Spleen (tissue), 11 donors: ENCODE results near the gene EDA2R. TPM values are rescaled to one million over a fixed set of nuclear protein-coding genes. Genes with fewer than 3 reads are reported as not detected.

Source experiments
- DNase-seq: peaks from one replicate; pipeline ENCODE4 v3.0.0-alpha.2; 2020
- H3K27ac ChIP-seq, 8 donors: fragments of 200-600 bp; sonication (generic) in 7 of 8; 1 replicate in 4 of 8; 2 replicates in 4 of 8; pipeline versions ENCODE4 v1.5.0 to v1.8.0; 2016 to 2021; ENCODE audit warnings: inconsistent platforms in 4 of 8, mild to moderate bottlenecking in 4 of 8, moderate library complexity in 1 of 8
- H3K27me3 ChIP-seq, 7 donors: fragments of 200-600 bp; sonication (generic) in 6 of 7; replicated peaks in 1 of 7; 1 replicate in 4 of 7; 2 replicates in 3 of 7; pipeline versions ENCODE4 v1.5.0 to v1.8.0; 2016 to 2021; ENCODE audit warnings: inconsistent platforms in 3 of 7, mild to moderate bottlenecking in 1 of 7
- H3K36me3 ChIP-seq, 6 donors: fragments of 200-600 bp; sonication (generic) in 5 of 6; 1 replicate in 4 of 6; 2 replicates in 2 of 6; pipeline versions ENCODE4 v1.5.0 to v1.8.0; 2016 to 2021; ENCODE audit warnings: inconsistent platforms in 2 of 6
- H3K4me1 ChIP-seq, 6 donors: fragments of 200-600 bp; sonication (generic) in 5 of 6; 1 replicate in 3 of 6; 2 replicates in 3 of 6; pipeline versions ENCODE4 v1.5.0 to v1.8.0; 2016 to 2021; ENCODE audit warnings: inconsistent platforms in 3 of 6
- H3K4me3 ChIP-seq, 8 donors: fragments of 200-600 bp; sonication (generic) in 7 of 8; 1 replicate in 4 of 8; 2 replicates in 4 of 8; pipeline versions ENCODE4 v1.5.0 to v1.8.0; 2016 to 2021; ENCODE audit warnings: inconsistent platforms in 4 of 8, mild to moderate bottlenecking in 4 of 8, moderate library complexity in 2 of 8
- H3K9me3 ChIP-seq, 8 donors: fragments of 200-600 bp; sonication (generic) in 7 of 8; 1 replicate in 4 of 8; 2 replicates in 4 of 8; pipeline versions ENCODE4 v1.5.0 to v1.8.0; 2016 to 2021; ENCODE audit warnings: inconsistent platforms in 4 of 8
- POLR2A ChIP-seq, 3 donors: fragments of 450-650 bp; IDR thresholded peaks; one replicate each; pipeline ENCODE4 v1.5.1; 2017; ENCODE audit warnings: antibody characterized with exemption in 3 of 3, mild to moderate bottlenecking in 1 of 3
- POLR2AphosphoS5 ChIP-seq, 3 donors: sonication (generic); formaldehyde crosslinking; IDR thresholded peaks; one replicate each; pipeline ENCODE4 v1.5.1; 2017; ENCODE audit warnings: antibody characterized with exemption in 3 of 3
- WGBS, 5 donors: extraction: QIAGEN DNeasy Blood & Tissue Kit in 3 of 5; methylation state at CpG; one replicate each; pipeline versions ENCODE4 v1.1.5 to v1.1.7; 2013 to 2018; 5-methylcytosine and 5-hydroxymethylcytosine counted together
- intact Hi-C: fragments of 100-400 bp; cut with DNase I; formaldehyde crosslinking; loops from one replicate; pipeline ENCODE4 v1.15.0; 2023; ENCODE audit warnings: low total_unique reads
- polyA plus RNA-seq, 3 donors: library from polyadenylated mRNA; stranded (reverse); fragments of 200-250 nt; gene quantifications; one replicate each; pipeline ENCODE4 v1.2.1, GENCODE V29; 2013
- total RNA-seq, 7 donors: library from RNA; depleted of rRNA in 3 of 7; stranded (reverse); fragments of >200 nt in 3 of 7; fragmentation: NEBNext Ultra II Directional in 4 of 7; extraction: Animal tissue kit (Norgen Biotek cat#: 25700) in 4 of 7; gene quantifications; one replicate each; pipeline versions ENCODE4 v1.1.0 to v1.2.1, GENCODE V29; 2016 to 2021
- TF ChIP-seq, protein P1 (sequence below), 11 experiments: fragments of 200-600 bp in 7 of 11; fragments of 450-650 bp in 4 of 11; sonication (generic) in 4 of 11; IDR thresholded peaks in 8 of 11; conservative IDR thresholded peaks in 3 of 11; 1 replicate in 7 of 11; 2 replicates in 4 of 11; pipeline versions ENCODE4 v1.4.0 to v1.8.0; 2016 to 2021; ENCODE audit warnings: antibody characterized with exemption in 11 of 11, inconsistent platforms in 4 of 11, mild to moderate bottlenecking in 1 of 11
- donor health status: healthy with polysubstance abuse.
- donor health status: DM: no; HTN: no; CAD: no; lungs with moderate emphysema.
- donor health status: DM: no; HTN: no; CAD: no.
- donor health status: Bipolar disorder and iron deficiency.
- donor health status: healthy.
- donor health status: DM: no; HTN: no; CAD: no.
- donor health status: DM: yes; HTN: yes; CAD: no.

Gene EDA2R
- total and polyA plus RNA-seq, 10 donors = 0.21 to 2.7 (median 0.91) TPM

DNA sequence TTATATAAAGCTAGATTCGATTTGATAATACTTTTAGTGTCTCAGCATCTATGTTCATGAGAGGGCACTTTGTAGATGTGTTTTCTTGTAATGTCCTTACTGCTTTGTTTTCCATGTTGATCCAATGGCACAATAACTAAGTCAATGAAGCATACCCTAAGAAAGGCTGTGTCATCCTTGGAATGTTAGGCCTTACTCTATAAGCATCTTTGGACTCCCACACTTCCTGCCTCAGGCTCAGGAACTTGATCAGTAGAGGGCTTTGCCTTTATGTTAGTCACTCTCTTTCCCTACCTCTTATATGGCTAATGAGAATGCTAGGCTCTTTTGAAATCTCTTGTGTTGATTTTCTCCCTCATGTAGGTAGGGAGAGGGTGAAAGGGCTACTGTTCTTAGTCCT is 33.2 kb upstream of the EDA2R start:
- WGBS, 5 donors = 51 to 88% (median 82%) methylated on average over 1 of the region's 1 CpG
- no peak overlapping the region for H3K27ac ChIP-seq

GRCh38 chrX:66654411-66654810 is 15.5 kb upstream of the EDA2R start:
- Histone ChIP-seq H3K4me3 (no peak overlapping the region), H3K27me3 (peaks cover 0 to 18% (median 0%) of the 10 kb centered on the region in 7 donors), H3K36me3 (no peaks in the 10 kb centered on the region), H3K9me3 (no peaks in the 10 kb centered on the region), H3K4me1 (no peaks in the 10 kb centered on the region), H3K27ac (no peak overlapping the region)
- DNase-seq = no peak
- intact Hi-C loops = no loop called here
- no peak for TF ChIP-seq POLR2AphosphoS5 (IDR thresholded peaks at IDR 0.05)
- no peak for TF ChIP-seq POLR2A (IDR thresholded peaks at IDR 0.05)
- TF ChIP-seq, protein P1, sequence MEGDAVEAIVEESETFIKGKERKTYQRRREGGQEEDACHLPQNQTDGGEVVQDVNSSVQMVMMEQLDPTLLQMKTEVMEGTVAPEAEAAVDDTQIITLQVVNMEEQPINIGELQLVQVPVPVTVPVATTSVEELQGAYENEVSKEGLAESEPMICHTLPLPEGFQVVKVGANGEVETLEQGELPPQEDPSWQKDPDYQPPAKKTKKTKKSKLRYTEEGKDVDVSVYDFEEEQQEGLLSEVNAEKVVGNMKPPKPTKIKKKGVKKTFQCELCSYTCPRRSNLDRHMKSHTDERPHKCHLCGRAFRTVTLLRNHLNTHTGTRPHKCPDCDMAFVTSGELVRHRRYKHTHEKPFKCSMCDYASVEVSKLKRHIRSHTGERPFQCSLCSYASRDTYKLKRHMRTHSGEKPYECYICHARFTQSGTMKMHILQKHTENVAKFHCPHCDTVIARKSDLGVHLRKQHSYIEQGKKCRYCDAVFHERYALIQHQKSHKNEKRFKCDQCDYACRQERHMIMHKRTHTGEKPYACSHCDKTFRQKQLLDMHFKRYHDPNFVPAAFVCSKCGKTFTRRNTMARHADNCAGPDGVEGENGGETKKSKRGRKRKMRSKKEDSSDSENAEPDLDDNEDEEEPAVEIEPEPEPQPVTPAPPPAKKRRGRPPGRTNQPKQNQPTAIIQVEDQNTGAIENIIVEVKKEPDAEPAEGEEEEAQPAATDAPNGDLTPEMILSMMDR (IDR thresholded peaks at IDR 0.05 in 8 of 11, conservative IDR thresholded peaks at IDR 0.05 in 3 of 11) = no peak

More for the DNA sequence above, 33.2 kb upstream of the EDA2R start:
- H3K36me3 ChIP-seq = no peaks in the 10 kb centered on the region
- peaks cover 0 to 14% (median 0%) of the 10 kb centered on the region in 8 donors for H3K9me3 ChIP-seq
- H3K4me3 ChIP-seq = no peak overlapping the region
- intact Hi-C loops = no loop called here
- H3K27me3 ChIP-seq = no peaks in the 10 kb centered on the region
- H3K4me1 ChIP-seq = no peaks in the 10 kb centered on the region
- no peak for TF ChIP-seq POLR2AphosphoS5 (IDR thresholded peaks at IDR 0.05)
- TF ChIP-seq, protein P1 (IDR thresholded peaks at IDR 0.05 in 8 of 11, conservative IDR thresholded peaks at IDR 0.05 in 3 of 11) = no peak
- no peak for TF ChIP-seq POLR2A (IDR thresholded peaks at IDR 0.05)
- DNase-seq = no peak

DNA sequence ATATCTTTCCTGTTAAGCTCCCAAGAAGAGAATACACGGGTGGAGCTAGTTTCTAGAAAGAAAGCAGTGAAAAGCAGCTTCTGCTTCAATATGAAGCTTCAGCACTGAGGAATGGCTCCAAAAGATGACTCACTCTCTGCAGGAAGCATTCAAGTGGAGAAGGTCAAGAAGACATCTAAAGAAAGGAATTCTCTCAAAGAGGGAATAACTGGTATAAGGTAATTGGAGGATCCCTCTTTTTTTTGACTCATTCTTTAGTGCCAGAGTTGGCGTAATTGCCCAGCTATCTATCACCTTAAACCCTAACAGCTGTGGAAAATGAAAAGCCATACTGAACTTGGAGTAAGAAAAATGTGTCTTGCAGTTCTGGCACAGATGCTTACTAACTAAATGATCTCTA is 3.5 kb downstream of the EDA2R start:
- intact Hi-C loops = no loop called here
- no peak overlapping the region for H3K27ac ChIP-seq
- 36 to 78% (median 65%) methylated on average over 2 of the region's 2 CpGs for WGBS, 5 donors

DNA sequence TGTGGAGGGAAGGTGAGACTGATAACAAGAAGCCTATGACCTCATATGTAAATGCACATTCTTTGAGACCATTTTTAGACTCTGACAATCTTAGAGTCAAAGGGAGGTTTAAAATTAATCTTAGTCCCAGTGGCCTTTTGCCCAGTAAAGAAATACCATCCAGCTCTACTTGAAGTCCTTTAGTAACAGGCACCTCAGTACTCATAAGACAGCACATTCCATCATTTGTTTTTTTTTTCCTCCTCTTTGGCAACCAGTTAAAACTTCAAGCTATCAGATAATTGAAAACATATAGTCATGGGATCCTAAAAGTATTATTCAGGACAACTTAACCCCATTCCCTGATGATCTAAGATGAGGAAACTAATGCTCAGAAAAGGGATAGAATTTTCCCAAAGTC is 4.6 kb downstream of the EDA2R start:
- Histone ChIP-seq H3K27me3 (no peaks in the 10 kb centered on the region), H3K4me3 (no peak overlapping the region), H3K27ac (no peak overlapping the region), H3K36me3 (no peaks in the 10 kb centered on the region), H3K4me1 (no peaks in the 10 kb centered on the region), H3K9me3 (peaks cover 0 to 5% (median 0%) of the 10 kb centered on the region in 8 donors)
- intact Hi-C loops = no loop called here
- no peak for DNase-seq
- no peak for TF ChIP-seq POLR2A (IDR thresholded peaks at IDR 0.05)
- no peak for TF ChIP-seq POLR2AphosphoS5 (IDR thresholded peaks at IDR 0.05)
- TF ChIP-seq, protein P1 (IDR thresholded peaks at IDR 0.05 in 8 of 11, conservative IDR thresholded peaks at IDR 0.05 in 3 of 11) = no peak

More for the DNA sequence above, 3.5 kb downstream of the EDA2R start:
- Histone ChIP-seq H3K36me3 (no peaks in the 10 kb centered on the region), H3K4me1 (no peaks in the 10 kb centered on the region), H3K27me3 (no peaks in the 10 kb centered on the region), H3K4me3 (no peak overlapping the region), H3K9me3 (no peaks in the 10 kb centered on the region)
- TF ChIP-seq, protein P1 (IDR thresholded peaks at IDR 0.05 in 8 of 11, conservative IDR thresholded peaks at IDR 0.05 in 3 of 11) = no peak
- TF ChIP-seq POLR2A (IDR thresholded peaks at IDR 0.05) = no peak
- no peak for TF ChIP-seq POLR2AphosphoS5 (IDR thresholded peaks at IDR 0.05)
- no peak for DNase-seq
